DMS153 treated with DMSO at 0.1 percent for 48 hours (cell line): Measurements from ENCODE around the gene SNX15.
A peak's percentile ranks its signal among the peaks of the same experiment; 100 is the strongest.

Experiments
- DNase-seq: peaks from one replicate; lab custom pipeline; 2025; ENCODE audit not compliant: unreplicated experiment; lab: John Stamatoyannopoulos, UW

Gene SNX15

DNA sequence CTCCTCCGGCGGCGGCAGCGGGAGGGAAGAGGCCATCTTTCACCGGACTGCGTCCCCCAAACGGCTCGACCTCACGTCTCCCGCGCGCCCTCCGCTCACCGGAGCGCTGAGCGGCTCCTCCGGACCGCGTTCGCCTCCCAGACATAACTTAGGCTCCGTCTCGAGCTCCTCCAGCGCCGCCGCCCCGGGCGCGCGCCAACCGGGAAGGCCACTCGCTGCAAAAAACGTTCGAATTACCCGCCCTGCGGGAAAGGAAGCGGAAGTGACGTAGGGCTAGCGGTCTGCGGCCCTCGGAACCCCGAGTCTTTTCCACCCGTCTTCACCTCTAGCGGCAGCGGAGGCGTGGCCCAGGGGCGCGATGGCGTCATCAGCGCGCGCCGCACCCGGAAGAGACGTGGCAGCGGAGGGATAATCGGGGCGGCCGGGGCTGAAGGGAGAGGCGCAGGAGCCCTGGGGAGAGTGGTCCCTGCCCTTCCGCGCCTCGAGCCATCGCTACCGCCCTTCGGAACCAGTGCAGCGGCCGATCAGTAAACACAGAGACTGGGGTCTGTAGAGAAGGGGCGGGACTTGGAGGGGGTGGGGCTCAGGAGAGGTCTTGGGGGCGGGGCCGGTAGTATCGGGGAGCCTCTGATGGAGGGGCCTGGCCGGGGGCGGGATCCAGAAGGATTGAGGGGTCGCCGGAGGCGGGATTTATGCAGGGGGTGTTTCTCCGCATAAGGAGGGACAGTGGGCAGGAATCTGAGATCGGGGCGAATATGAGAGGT is 56.8 kb downstream of the SNX15 start, which contains the start of the genes CDCA5 and ZFPL1:
Gene CDCA5 (minus strand): TSS at position 207 of the 764 bp plus-strand sequence. CDS start 62 bp downstream, at position 145.
Gene ZFPL1 (plus strand): TSS at position 389 of the 764 bp plus-strand sequence. CDS start 477 bp downstream, outside the sequence.
- DNase-seq: peak; percentile 91

DNA sequence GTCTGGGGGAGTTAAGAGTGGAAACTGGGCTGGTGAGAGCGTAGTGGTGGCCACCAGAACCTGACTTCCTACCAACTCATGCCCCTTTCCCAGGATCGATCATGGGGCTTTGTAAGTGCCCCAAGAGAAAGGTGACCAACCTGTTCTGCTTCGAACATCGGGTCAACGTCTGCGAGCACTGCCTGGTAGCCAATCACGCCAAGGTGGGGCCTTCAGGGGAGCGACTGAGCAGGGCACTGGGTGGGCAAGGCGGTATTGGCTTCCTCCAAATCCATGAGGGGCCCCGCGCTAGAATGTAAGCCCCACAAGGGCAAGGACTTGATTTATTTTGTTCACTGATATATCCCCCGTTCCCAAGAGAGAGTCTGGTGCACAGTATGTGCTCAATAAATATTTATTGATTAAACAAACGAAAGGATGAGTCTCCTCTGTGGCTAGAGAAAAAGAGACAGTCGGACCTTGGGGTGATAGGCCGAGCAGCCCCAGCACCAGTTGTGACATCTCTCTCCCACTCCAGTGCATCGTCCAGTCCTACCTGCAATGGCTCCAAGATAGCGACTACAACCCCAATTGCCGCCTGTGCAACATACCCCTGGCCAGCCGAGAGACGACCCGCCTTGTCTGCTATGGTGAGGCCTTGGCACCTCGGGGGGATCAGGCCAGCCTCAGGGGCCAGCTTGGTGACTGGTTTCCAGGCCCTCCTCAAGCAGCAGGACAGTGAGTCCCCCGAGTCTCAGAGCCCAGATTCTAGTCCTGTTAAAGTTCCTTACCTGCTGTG is 57.5 kb downstream of the SNX15 start:
- no peak for DNase-seq

DNA sequence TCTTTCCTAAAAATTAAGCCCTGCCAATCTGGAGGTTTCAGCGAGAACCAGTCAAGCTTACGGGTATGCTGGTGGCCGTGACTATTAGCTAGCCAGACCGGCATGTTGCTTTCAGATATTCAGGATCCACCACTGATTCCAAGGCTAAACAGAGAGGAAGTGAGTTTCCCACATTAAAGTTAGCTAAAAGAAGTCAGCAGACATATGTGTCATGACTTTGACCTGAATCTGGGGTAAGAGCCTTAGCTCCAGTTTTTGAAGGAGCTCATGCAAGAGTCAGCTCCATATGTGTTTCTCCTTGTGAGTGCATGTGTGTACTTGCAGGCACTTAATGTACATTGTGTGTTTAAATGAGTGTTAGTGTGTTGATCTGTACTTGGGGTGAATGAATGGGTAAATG is 58.2 kb downstream of the SNX15 start:
- DNase-seq: no peak

DNA sequence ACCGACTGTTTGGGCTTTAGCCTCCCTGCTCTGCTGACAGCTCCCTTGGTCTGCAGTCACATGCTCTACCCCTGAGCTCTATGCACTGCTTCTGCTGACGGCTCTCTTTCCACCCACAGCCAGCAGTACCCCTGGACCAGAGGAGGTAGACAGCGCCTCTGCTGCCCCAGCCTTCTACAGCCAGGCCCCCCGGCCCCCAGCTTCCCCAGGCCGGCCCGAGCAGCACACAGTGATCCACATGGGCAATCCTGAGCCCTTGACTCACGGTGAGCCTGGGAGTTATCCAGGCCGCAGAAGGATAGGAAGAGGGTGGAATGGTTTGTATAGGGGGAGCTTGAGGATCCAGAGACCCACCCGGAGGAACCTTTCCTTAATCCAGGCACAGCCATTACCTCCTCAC is 59.6 kb downstream of the SNX15 start:
- no peak for DNase-seq

DNA sequence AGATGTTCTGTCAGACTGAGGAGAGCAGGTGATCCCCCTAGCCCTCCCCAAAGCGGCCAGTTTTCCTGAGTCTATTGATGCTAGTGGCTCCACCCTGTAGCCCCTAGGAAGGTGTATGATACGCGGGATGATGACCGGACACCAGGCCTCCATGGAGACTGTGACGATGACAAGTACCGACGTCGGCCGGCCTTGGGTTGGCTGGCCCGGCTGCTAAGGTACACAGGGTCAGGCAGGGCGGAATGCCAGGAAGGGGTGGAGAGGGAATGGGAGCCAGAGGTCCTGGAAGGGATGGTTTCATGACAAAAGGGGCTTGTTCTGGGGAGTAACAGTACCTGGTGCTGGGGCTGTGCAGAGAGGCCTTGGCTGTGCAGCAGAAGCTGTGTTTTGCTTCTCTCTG is 60.0 kb downstream of the SNX15 start:
- no peak for DNase-seq

DNA sequence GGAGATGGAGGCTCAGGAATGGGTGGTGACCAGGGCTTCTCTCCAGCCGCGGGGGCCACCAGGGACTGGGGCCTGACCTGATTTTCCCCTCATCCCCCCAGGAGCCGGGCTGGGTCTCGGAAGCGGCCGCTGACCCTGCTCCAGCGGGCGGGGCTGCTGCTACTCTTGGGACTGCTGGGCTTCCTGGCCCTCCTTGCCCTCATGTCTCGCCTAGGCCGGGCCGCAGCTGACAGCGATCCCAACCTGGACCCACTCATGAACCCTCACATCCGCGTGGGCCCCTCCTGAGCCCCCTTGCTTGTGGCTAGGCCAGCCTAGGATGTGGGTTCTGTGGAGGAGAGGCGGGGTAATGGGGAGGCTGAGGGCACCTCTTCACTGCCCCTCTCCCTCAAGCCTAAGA is 60.6 kb downstream of the SNX15 start:
- no peak for DNase-seq

DNA sequence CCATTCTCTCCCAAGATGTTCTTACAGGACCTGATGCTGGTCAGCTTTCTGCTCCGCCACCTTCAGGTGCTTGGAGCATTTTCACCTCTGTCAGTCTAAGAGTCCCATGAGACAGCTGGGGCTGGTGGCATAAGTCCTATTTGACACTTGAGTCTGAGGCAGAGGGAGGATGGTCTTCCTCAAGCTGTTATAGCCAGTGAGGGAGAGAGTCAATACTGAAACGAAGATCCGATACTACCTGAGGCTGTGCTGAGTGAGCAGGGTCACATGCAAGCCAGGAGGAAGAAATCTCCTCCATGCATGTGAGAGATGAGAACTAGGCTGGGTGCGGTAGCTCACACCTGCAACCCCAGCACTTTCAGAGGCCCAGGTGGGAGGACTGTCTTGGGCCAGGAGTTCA is 62.4 kb downstream of the SNX15 start:
- no peak for DNase-seq
